Measurements from ENCODE around the gene MAP3K5. TPM values are rescaled to one million over a fixed set of nuclear protein-coding genes. Genes with fewer than 3 reads are reported as not detected.

The MAP3K5 gene
- total RNA-seq, 4 donors from 2014 or later, result 20.8 to 31.7 (median 23.4) TPM

DNA sequence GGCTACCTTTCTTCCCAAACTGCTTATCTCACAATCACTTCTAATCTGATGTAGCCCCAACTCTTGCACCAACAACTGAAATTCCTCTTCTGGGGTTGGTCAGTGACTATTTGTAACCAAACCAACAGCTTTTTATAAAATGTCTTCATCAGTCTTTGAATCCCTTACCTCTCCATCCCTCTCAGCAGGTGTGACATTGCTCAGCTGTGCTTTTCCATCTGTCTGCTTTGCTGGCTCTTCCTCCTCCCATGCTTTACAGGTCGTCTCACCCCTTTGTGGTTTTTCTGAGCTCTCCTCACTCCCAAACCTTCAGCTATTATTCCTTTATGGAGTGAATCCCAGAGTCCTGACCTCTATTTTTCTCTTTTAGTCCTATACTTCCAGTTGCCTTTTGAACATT lies 248.0 kb downstream of the MAP3K5 start:
- H3K4me1 ChIP-seq, result peaks cover 0 to 4% (median under 1%) of the 10 kb centered on the region in 3 donors
- TF ChIP-seq POLR2AphosphoS5 (IDR thresholded peaks at IDR 0.05), result no peak
- no peak for TF ChIP-seq EP300 (IDR thresholded peaks at IDR 0.05)
- no peak for TF ChIP-seq POLR2A (IDR thresholded peaks at IDR 0.05)
- TF ChIP-seq, protein P1, sequence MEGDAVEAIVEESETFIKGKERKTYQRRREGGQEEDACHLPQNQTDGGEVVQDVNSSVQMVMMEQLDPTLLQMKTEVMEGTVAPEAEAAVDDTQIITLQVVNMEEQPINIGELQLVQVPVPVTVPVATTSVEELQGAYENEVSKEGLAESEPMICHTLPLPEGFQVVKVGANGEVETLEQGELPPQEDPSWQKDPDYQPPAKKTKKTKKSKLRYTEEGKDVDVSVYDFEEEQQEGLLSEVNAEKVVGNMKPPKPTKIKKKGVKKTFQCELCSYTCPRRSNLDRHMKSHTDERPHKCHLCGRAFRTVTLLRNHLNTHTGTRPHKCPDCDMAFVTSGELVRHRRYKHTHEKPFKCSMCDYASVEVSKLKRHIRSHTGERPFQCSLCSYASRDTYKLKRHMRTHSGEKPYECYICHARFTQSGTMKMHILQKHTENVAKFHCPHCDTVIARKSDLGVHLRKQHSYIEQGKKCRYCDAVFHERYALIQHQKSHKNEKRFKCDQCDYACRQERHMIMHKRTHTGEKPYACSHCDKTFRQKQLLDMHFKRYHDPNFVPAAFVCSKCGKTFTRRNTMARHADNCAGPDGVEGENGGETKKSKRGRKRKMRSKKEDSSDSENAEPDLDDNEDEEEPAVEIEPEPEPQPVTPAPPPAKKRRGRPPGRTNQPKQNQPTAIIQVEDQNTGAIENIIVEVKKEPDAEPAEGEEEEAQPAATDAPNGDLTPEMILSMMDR (IDR thresholded peaks at IDR 0.05), result no peak
- 23 to 35% methylated on average over 1 of the region's 1 CpG for WGBS, 2 donors (ENCODE audit: low coverage in 1 of 2)
- peaks cover 12% of the 10 kb centered on the region for H3K27me3 ChIP-seq
- no peaks in the 10 kb centered on the region for H3K9me3 ChIP-seq
- H3K4me3 ChIP-seq, result no peak overlapping the region
- no peak for ATAC-seq
- H3K27ac ChIP-seq, result no peak overlapping the region
- H3K36me3 ChIP-seq, result no peaks in the 10 kb centered on the region

DNA sequence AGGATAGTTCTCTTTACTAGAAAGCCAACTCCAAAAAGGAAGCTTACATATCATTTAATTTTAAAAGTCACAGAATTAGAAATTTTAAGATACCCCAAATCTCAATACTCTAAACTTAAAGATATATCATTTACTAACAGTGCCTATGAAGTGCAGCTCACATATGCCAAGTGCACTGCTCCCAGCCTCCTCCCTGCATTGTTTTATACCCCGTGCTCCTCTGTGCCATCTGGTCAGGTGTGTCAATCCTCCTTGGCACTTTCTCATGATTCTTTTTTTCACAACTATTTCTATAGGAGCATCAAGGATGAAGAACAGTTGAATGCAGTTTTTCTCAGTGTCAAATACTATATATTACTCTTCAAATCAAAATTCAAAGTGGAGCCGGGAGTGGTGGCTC lies 250.9 kb downstream of the MAP3K5 start:
- WGBS, 2 donors (ENCODE audit: low coverage in 1 of 2), result 85 to 100% methylated on average over 1 of the region's 2 CpGs
- Histone ChIP-seq H3K9me3 (no peaks in the 10 kb centered on the region), H3K36me3 (no peaks in the 10 kb centered on the region), H3K4me3 (no peak overlapping the region), H3K27ac (no peak overlapping the region), H3K4me1 (no peaks in the 10 kb centered on the region), H3K27me3 (peaks cover 3% of the 10 kb centered on the region)
- TF ChIP-seq EP300 (IDR thresholded peaks at IDR 0.05), result no peak
- TF ChIP-seq POLR2AphosphoS5 (IDR thresholded peaks at IDR 0.05), result no peak
- TF ChIP-seq POLR2A (IDR thresholded peaks at IDR 0.05), result no peak
- TF ChIP-seq, protein P1 (IDR thresholded peaks at IDR 0.05), result no peak
- ATAC-seq, result no peak

DNA sequence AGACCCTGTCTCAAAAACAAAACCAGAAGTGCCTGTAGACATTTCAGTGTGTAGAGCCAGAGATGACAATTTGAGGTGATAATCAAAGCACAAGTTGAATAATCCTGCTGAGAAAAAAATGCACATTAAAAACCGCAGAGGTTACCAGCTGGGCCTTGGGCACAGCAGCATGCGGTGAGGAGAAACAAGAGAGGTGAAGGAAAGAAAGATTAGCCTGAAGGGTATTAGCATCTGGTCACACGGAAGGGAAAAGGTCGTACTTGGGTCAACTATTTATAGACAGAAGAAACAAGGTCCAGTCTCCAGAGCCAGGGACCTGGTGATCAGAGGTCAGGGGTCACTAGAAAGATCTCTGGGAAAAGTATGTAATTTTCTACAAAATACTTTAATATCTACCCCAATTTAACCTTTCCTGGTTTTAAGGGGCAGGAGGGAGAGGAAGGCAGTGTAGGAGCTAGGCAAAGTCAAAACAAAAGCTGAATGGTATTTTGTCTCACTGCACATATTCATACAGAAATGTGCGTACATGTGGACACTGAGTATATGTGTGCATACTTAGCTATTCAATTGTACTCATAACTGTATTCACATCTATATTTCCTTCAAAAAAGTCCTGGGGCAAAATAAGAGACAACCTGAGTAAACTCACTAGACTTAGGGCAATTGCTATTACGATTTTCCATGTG lies 252.2 kb downstream of the MAP3K5 start:
- Histone ChIP-seq H3K4me3 (no peak overlapping the region), H3K9me3 (no peaks in the 10 kb centered on the region), H3K27ac (no peak overlapping the region), H3K36me3 (no peaks in the 10 kb centered on the region), H3K4me1 (no peaks in the 10 kb centered on the region), H3K27me3 (no peaks in the 10 kb centered on the region)
- WGBS, 2 donors (ENCODE audit: low coverage in 1 of 2), result 54 to 72% methylated on average over 5 to 6 of the region's 6 CpGs
- no peak for TF ChIP-seq POLR2AphosphoS5 (IDR thresholded peaks at IDR 0.05)
- TF ChIP-seq EP300 (IDR thresholded peaks at IDR 0.05), result no peak
- no peak for TF ChIP-seq POLR2A (IDR thresholded peaks at IDR 0.05)
- TF ChIP-seq, protein P1 (IDR thresholded peaks at IDR 0.05), result no peak
- no peak for ATAC-seq

DNA sequence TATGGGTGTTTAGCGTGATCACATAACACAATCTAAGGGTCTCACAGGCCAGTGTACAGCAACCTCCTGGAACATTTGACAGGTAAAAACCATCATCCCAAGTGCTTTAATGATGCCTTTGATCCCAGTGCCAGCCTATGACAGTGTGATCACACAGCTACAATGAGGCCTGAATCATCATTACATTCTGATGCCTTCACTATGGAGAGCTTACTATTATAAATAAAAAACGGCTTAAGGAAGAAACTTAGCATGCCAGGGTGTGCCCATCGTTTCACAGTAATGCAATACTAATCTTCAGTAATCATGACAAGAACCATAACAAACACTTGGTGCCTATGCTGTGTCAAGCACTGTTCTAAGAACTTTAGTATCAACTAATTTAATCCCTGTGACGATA lies 253.4 kb downstream of the MAP3K5 start:
- Histone ChIP-seq H3K27me3 (no peaks in the 10 kb centered on the region), H3K36me3 (no peaks in the 10 kb centered on the region), H3K4me3 (no peak overlapping the region), H3K4me1 (no peaks in the 10 kb centered on the region), H3K27ac (no peak overlapping the region), H3K9me3 (no peaks in the 10 kb centered on the region)
- ATAC-seq, result no peak
- WGBS, 2 donors (ENCODE audit: low coverage in 1 of 2), result 81 to 85% methylated on average over 3 to 4 of the region's 4 CpGs
- no peak for TF ChIP-seq EP300 (IDR thresholded peaks at IDR 0.05)
- TF ChIP-seq POLR2AphosphoS5 (IDR thresholded peaks at IDR 0.05), result no peak
- no peak for TF ChIP-seq POLR2A (IDR thresholded peaks at IDR 0.05)
- TF ChIP-seq, protein P1 (IDR thresholded peaks at IDR 0.05), result no peak

All from gastroesophageal sphincter (tissue), 4 donors.